Right lobe of liver (tissue), 6 donors: ENCODE measurements around the gene ATAD2B. TPM values are rescaled to one million over a fixed set of nuclear protein-coding genes. Genes with fewer than 3 reads are reported as not detected.

Source experiments
- ATAC-seq, 4 donors: fragments of 200-7000 bp; cut with Tn5 transposase; one replicate each; pipeline ENCODE4 v1.9.1; 2020; ENCODE audit warnings: mild to moderate bottlenecking in 4 of 4, moderate library complexity in 4 of 4
- DNase-seq, 3 donors: peaks; one replicate each; pipeline ENCODE4 v3.0.0-alpha.2; 2020
- H3K27ac ChIP-seq, 3 donors: fragments of 200-600 bp; one replicate each; pipeline ENCODE4 v1.8.0; 2022
- H3K27me3 ChIP-seq, 2 donors: fragments of 200-600 bp; one replicate each; pipeline ENCODE4 v1.8.0; 2022
- H3K36me3 ChIP-seq, 4 donors: fragments of 200-600 bp; sonication (generic) in 1 of 4; one replicate each; pipeline versions ENCODE4 v1.5.1 to v1.8.0; 2017 to 2022; ENCODE audit warnings: control low read depth in 1 of 4
- H3K4me1 ChIP-seq, 4 donors: fragments of 200-600 bp; sonication (generic) in 1 of 4; one replicate each; pipeline versions ENCODE4 v1.5.1 to v1.8.0; 2017 to 2022; ENCODE audit warnings: control low read depth in 1 of 4
- H3K4me3 ChIP-seq, 3 donors: fragments of 200-600 bp; one replicate each; pipeline ENCODE4 v1.8.0; 2022
- H3K9me3 ChIP-seq, 4 donors: fragments of 200-600 bp; sonication (generic) in 1 of 4; one replicate each; pipeline versions ENCODE4 v1.5.1 to v1.8.0; 2017 to 2022; ENCODE audit warnings: control low read depth in 1 of 4
- POLR2A ChIP-seq: fragments of 450-650 bp; IDR thresholded peaks from one replicate; pipeline ENCODE4 v1.6.1; 2017; ENCODE audit warnings: antibody characterized with exemption, mild to moderate bottlenecking
- WGBS: methylation state at CpG from one replicate; pipeline ENCODE4 v1.1.6; 2018; ENCODE audit warnings: low coverage, low lambda C conversion rate; ENCODE audit not compliant: insufficient coverage; ENCODE audit errors: missing lambda C conversion rate; 5-methylcytosine and 5-hydroxymethylcytosine counted together
- intact Hi-C, 2 donors: fragments of 100-400 bp; cut with DNase I; formaldehyde crosslinking; loops; one replicate each; pipeline versions ENCODE4 v1.11.2 to v1.14.1; 2022
- total RNA-seq, 6 experiments: library from RNA; depleted of rRNA in 2 of 6; stranded (reverse); fragments of >200 nt in 2 of 6; fragmentation: NEBNext Ultra II Directional in 3 of 6; extraction: Animal tissue kit (Norgen Biotek cat#: 25700) in 3 of 6; gene quantifications; one replicate each; pipeline versions ENCODE4 v1.1.0 to v1.2.4, GENCODE V29; 2016 to 2023
- TF ChIP-seq, protein P1 (sequence below), 4 donors: fragments of 200-600 bp in 3 of 4; fragments of 450-650 bp in 1 of 4; IDR thresholded peaks; one replicate each; pipeline versions ENCODE4 v1.5.1 to v1.8.0; 2016 to 2022; ENCODE audit warnings: antibody characterized with exemption in 4 of 4, mild to moderate bottlenecking in 2 of 4
- donor health status: DM: no; HTN: yes; CAD: no.
- donor health status: DM: no; HTN: no; CAD: no.
- donor health status: DM: no; HTN: no; CAD: no.
- donor health status: DM: no; HTN: yes; CAD: no.
- donor health status: DM: no; HTN: yes; CAD: no.

ATAD2B gene
- total RNA-seq, 6 experiments from 2014 or later, result 7.5 to 12.1 (median 8.8) TPM

DNA sequence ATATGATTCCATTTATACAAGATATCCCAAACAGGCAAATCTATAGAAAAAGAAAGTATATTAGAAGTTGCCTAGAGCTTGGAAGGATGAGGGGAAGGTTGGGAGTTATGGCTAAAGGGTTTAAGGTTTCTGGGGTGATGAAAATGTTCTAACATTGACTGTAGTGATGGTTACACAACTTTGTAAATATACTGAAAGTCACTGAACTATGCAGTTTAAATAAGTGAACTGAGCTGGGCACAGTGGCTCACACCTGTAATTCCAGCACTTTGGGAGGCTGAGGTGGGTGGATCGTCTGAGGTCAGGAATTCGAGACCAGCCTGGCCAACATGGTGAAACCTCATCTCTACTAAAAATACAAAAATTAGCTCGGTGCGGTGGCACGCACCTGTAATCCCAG, 91.5 kb downstream of the ATAD2B start:
- intact Hi-C loops, result no loop called here
- DNase-seq (no peak), ATAC-seq (peak; percentile 90 to 95 (median 90))
- Histone ChIP-seq H3K4me1 (peaks cover 0 to 8% (median 0%) of the 10 kb centered on the region in 4 donors), H3K4me3 (no peak overlapping the region), H3K27ac (no peak overlapping the region), H3K27me3 (no peaks in the 10 kb centered on the region), H3K36me3 (no peaks in the 10 kb centered on the region), H3K9me3 (no peaks in the 10 kb centered on the region)
- TF ChIP-seq POLR2A, result no peak
- TF ChIP-seq, protein P1, sequence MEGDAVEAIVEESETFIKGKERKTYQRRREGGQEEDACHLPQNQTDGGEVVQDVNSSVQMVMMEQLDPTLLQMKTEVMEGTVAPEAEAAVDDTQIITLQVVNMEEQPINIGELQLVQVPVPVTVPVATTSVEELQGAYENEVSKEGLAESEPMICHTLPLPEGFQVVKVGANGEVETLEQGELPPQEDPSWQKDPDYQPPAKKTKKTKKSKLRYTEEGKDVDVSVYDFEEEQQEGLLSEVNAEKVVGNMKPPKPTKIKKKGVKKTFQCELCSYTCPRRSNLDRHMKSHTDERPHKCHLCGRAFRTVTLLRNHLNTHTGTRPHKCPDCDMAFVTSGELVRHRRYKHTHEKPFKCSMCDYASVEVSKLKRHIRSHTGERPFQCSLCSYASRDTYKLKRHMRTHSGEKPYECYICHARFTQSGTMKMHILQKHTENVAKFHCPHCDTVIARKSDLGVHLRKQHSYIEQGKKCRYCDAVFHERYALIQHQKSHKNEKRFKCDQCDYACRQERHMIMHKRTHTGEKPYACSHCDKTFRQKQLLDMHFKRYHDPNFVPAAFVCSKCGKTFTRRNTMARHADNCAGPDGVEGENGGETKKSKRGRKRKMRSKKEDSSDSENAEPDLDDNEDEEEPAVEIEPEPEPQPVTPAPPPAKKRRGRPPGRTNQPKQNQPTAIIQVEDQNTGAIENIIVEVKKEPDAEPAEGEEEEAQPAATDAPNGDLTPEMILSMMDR (IDR thresholded peaks at IDR 0.05), result no peak
- WGBS, result 33% methylated on average over 5 of the region's 5 CpGs

DNA sequence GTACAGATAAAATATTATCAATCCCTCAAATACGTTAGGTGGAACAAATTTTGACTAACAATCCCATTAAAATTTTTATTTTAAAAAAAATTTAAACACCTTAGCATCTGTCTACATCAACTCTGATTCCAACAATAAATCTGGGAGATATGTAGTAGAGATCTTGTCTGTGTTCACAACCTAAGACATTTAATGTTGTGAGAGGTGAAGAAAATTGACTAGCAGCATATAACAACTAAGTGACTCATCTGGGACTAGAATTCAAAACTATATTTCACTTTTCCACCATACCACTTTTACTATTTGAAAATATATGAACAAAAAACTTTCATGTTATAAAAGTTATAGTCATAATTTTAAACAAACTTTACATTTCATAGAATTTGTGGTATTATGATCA, 97.9 kb downstream of the ATAD2B start:
- Histone ChIP-seq H3K9me3 (no peaks in the 10 kb centered on the region), H3K27ac (no peak overlapping the region), H3K36me3 (no peaks in the 10 kb centered on the region), H3K4me1 (no peaks in the 10 kb centered on the region), H3K27me3 (no peaks in the 10 kb centered on the region), H3K4me3 (no peak overlapping the region)
- TF ChIP-seq POLR2A, result no peak
- TF ChIP-seq, protein P1 (IDR thresholded peaks at IDR 0.05), result no peak
- DNase-seq (no peak), ATAC-seq (no peak)
- WGBS, result 88% methylated on average over 1 of the region's 1 CpG
- intact Hi-C loops, result no loop called here

DNA sequence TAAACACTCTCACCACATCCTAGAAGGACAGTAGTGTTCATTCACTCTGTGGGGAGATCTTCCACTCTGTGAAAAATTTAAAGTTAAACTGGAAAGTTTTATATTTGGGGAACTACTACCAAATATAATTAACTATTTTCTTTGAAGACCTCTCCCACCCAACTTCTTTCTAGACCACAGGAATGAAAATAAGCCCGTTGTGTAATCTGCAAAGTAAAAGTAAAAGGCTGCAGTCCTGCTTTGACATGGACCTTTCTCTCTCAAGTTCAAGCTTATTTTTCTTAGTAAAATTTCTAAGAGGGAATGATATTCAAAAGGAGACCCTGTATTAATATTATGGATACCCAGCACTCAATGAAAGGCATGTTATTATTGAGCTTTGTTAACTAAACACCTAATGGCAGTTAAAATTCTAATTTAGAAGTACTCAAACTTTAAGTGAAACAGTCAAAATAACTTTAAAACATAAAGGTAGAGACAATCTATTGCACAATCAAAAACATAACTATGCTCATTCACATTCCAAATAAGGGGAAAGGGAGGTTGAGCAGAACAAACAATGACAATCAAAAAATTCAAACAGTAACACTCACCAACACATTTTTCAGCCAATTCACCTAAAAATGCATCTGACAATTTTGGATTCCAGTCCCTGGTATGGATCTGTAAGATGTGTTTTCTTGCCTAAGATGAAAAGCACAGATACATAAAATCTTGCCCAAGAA, 98.5 kb downstream of the ATAD2B start:
- Histone ChIP-seq H3K27me3 (no peaks in the 10 kb centered on the region), H3K4me1 (no peaks in the 10 kb centered on the region), H3K36me3 (no peaks in the 10 kb centered on the region), H3K27ac (no peak overlapping the region), H3K4me3 (no peak overlapping the region), H3K9me3 (no peaks in the 10 kb centered on the region)
- intact Hi-C loops, result no loop called here
- TF ChIP-seq, protein P1 (IDR thresholded peaks at IDR 0.05), result no peak
- no peak for TF ChIP-seq POLR2A
- ATAC-seq (no peak), DNase-seq (no peak)
- 68% methylated on average over 1 of the region's 1 CpG for WGBS

DNA sequence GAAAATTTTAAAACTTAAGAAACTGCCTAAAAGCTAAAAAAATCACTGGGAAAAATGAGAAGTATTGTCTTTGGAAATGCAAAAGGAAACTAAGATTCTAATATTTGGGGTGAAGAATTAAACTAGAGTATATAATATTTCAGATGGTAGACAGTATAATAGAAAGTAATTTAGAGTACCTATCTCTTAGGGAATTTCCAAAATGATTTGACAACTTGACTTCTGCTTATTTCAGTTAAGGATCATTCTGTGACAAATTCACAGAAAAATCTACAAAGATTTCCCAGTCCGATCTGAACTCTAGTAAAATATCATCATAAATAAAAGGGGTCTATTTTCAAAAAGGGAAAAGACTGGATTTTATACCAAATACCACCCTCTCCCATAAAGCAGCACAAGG, 99.6 kb downstream of the ATAD2B start:
- Histone ChIP-seq H3K36me3 (no peaks in the 10 kb centered on the region), H3K27me3 (no peaks in the 10 kb centered on the region), H3K4me3 (no peak overlapping the region), H3K4me1 (no peaks in the 10 kb centered on the region), H3K27ac (no peak overlapping the region), H3K9me3 (no peaks in the 10 kb centered on the region)
- ATAC-seq (no peak), DNase-seq (no peak)
- intact Hi-C loops, result no loop called here
- 75% methylated on average over 1 of the region's 1 CpG for WGBS
- TF ChIP-seq, protein P1 (IDR thresholded peaks at IDR 0.05), result no peak
- no peak for TF ChIP-seq POLR2A
